Activated CD8-positive, alpha-beta memory T cell treated with anti-CD3 and anti-CD28 coated beads, Interleukin-2, amount 50 U/mL, for 24 hours (primary cell): ENCODE measurements around the gene MYO9A.
"Not testable (repeated sequence)": the region's sequence is repeated elsewhere in the genome, so short reads cannot be mapped to it uniquely, and the experiment has no call there.

Source experiments
- DNase-seq: peaks from one replicate; pipeline ENCODE4 v3.0.0-alpha.2; 2020; ENCODE audit errors: extremely low read depth

The MYO9A gene

GRCh38 chr15:71874245-71874644, 243.7 kb downstream of the MYO9A start:
- no peak for DNase-seq

- DNase-seq = not testable (repeated sequence)
These were observed 259.7 kb downstream of the MYO9A start for GRCh38 chr15:71858232-71858631.

- DNase-seq = no peak
These were observed 264.4 kb downstream of the MYO9A start for GRCh38 chr15:71853543-71853942.

GRCh38 chr15:71844916-71845315, 273.0 kb downstream of the MYO9A start:
- no peak for DNase-seq

GRCh38 chr15:71841563-71841962, 276.4 kb downstream of the MYO9A start:
- no peak for DNase-seq

GRCh38 chr15:71830981-71831380, 287.0 kb downstream of the MYO9A start:
- DNase-seq = no peak

GRCh38 chr15:71826196-71826595, 291.8 kb downstream of the MYO9A start:
- DNase-seq = no peak

GRCh38 chr15:71825021-71825730, 292.8 kb downstream of the MYO9A start:
- no peak for DNase-seq

GRCh38 chr15:71823801-71824200, 294.1 kb downstream of the MYO9A start:
- no peak for DNase-seq

GRCh38 chr15:71822890-71823630, 294.9 kb downstream of the MYO9A start:
- DNase-seq = no peak

- no peak for DNase-seq
These were observed 296.3 kb downstream of the MYO9A start for GRCh38 chr15:71821547-71822129.

- DNase-seq = no peak
These were observed 297.8 kb downstream of the MYO9A start for GRCh38 chr15:71820127-71820526.

GRCh38 chr15:71817351-71817750, 300.6 kb downstream of the MYO9A start:
- no peak for DNase-seq

GRCh38 chr15:71815301-71815700, 302.6 kb downstream of the MYO9A start:
- no peak for DNase-seq

GRCh38 chr15:71813723-71814470, 304.1 kb downstream of the MYO9A start:
- DNase-seq = no peak

- no peak for DNase-seq
These were observed 304.8 kb downstream of the MYO9A start for GRCh38 chr15:71812966-71813722.

GRCh38 chr15:71811752-71812735, 305.9 kb downstream of the MYO9A start:
- no peak for DNase-seq

- DNase-seq = no peak
These were observed 306.8 kb downstream of the MYO9A start for GRCh38 chr15:71811036-71811736.

- no peak for DNase-seq
These were observed 307.5 kb downstream of the MYO9A start, which contains the start of gene NR2E3 for GRCh38 chr15:71810256-71811035. Gene NR2E3 (plus strand): TSS chr15:71810554. CDS start chr15:71810744, 190 bp downstream.
